LHCN-M2 (cell line): Measurements from ENCODE around the gene CHRNB1. TPM values are rescaled to one million over a fixed set of nuclear protein-coding genes. Genes with fewer than 3 reads are reported as not detected.

Experiments used
- DNase-seq: peaks from one replicate; pipeline ENCODE4 v3.0.0-alpha.2; 2012; ENCODE audit warnings: low read depth
- total RNA-seq: library from RNA; depleted of rRNA; stranded (reverse); fragments of >200 nt; gene quantifications from 2 replicates; pipeline ENCODE4 v1.2.3, GENCODE V29; 2014; rRNA removed

Gene CHRNB1
- total RNA-seq, 1 experiment from 2014 or later, result 60.3 TPM

DNA sequence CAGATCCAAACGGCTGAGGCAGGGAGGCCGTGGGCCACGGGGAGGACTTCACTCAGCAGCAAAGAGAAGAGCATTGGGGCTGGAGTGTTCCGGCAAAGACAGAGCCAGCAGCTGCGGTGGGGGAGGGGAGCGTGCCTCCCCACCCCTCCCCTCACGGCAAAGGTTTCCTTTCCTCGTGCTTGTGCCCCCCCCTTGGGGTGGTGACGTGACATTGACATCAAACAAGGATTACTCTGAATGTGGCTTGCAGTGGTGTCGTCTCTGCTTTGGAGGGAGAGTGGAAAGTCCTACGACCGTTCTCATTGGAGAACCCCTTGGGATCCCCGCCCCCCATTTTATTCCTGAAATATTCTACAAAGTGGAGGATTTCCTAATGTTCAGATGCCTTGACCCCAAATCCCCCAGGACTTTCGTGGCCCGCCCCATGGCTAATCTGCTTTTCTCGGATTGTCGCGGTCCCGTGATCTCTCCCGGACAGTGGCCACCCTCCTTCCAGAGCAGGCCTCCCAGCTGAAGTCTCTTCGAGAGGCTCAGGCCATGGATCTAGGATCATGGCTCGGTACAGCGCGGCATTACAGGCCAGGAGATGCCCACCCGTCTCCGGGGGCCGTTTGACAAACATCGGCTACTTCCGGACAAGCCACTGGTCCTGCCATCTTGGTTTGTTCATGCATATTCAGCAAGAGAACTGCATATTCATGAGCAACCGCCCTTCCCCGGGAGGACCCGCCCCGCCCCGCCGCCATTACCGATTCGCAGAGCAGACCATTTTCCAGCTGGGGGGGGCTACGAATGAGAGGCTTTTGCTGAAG is 38.6 kb downstream of the CHRNB1 start:
- peak; percentile 99 for DNase-seq

DNA sequence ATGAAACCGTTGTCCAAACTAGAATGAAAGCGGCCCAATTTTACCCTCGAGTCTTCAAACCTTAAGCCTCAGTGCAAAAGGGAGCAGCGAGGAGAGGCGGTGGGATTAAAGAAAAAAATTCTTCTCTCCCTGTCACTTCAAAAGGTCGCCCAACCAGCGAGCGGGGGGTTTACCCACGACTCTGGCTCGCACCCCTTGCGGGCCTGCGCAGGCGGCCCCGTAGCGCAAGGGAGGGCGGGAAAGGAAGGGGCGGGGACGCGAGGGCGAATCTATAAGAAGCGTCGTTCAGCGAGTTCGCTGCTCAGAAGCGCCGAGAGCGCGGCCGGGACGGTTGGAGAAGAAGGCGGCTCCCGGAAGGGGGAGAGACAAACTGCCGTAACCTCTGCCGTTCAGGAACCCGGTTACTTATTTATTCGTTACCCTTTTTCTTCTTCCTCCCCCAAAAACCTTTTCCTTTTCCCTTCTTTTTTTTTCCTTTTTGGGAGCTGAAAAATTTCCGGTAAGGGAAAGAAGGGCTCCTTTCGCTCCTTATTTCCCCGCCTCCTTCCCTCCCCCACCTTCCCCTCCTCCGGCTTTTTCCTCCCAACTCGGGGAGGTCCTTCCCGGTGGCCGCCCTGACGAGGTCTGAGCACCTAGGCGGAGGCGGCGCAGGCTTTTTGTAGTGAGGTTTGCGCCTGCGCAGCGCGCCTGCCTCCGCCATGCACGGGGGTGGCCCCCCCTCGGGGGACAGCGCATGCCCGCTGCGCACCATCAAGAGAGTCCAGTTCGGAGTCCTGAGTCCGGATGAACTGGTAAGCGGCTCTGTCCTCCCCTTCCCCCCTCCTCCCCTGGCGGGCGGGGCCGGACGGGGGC is 39.4 kb downstream of the CHRNB1 start, which contains the start of gene POLR2A:
POLR2A (plus strand) TSS at position 300 of the 852 bp plus-strand sequence.
- DNase-seq, result peak; percentile 97

DNA sequence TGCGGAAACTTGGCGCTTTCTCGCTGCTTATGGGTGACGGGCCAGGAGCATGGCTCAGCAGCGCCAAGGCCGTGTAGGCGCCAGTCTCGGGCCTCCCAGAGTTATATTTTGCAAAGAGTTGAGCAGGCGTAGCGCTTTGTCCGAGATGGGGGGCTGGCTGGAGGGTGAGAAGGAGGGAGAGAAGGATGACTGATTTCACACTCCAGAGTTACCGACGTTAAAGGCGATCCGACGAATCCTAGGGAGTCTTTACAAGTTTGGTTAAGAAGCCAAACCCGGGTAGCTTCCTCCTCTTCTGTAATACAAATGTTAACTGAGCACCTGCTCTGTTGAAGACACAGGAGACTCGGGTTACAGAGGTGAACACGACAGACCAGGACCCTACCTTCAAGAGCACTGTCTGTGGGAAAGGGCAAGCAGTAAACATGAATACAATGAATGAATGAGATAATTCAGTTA is 40.1 kb downstream of the CHRNB1 start:
- DNase-seq, result no peak

DNA sequence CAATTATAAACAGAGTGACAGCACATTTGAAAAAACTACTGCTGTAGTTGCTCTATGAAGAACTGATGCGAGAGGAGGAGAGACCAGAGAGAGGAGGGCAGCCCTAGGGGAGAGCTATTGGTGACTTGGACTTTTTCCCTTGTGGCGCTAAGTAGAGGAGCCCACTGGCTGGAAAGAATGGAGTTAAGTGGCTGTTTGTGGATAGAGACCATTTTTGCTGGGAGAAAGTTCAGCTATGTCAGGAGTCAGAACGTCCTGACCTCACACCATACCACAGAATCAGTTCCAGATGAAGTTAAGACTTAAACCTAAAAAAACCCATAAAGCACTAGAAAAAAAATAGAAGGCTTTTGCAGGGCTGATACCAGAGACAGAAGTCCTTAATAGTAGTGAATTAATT is 41.3 kb downstream of the CHRNB1 start:
- no peak for DNase-seq

DNA sequence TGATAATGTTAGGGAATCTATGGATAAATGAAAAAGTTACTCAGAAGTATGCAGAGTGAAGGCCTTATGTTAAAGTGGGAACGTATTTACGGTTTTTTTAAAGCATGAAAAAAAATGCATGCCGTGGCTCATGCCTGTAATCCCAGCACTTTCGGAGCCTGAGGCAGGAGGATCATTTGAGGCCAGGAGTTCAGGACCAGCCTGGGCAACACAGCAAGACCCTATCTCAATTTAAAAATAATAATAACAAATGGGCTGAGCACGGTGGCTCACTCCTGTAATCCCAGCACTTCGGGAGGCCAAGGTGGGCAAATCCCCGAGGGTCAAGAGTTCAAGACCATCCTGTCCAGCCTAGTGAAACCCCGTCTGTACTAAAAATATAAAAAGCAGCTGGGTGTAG is 45.3 kb downstream of the CHRNB1 start:
- no peak for DNase-seq

DNA sequence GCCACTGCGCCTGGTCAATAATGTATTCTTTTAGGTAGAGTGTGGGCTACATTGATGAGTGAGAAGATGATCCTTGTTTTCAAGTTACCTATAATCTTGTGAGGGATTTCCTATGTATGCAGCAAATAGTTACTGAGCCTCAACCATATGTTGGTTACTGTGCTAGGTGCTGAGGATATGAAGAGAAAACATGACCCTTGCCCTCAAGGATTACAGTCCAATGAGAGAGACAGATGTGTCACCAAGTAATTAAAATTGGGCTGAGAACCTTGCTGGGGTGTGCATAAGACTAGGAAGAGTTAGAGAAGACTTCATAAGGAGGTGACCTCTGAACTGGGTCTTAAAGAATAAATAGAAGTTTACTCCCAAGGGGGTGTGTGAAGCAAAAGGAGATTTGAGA is 46.7 kb downstream of the CHRNB1 start:
- peak; percentile 12 for DNase-seq

DNA sequence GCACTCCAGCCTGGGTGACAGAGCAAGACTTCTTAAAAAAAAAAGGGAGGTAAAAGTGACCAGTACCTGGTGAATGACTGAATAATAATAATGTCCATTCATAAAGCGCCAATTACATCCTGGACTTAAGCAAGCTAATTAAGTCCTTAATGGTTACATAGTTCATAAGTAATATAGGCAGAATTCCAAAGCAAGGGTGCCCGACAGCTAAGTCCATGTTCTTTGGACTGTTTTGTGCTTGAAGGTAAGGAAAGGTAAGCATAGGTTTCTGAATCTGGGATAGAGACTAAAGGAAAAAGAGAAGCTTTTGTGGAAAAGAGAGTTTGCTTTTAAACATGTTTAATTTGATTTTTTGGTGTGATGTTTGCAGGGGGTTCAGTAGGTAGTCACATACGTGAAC is 49.1 kb downstream of the CHRNB1 start:
- DNase-seq, result no peak

DNA sequence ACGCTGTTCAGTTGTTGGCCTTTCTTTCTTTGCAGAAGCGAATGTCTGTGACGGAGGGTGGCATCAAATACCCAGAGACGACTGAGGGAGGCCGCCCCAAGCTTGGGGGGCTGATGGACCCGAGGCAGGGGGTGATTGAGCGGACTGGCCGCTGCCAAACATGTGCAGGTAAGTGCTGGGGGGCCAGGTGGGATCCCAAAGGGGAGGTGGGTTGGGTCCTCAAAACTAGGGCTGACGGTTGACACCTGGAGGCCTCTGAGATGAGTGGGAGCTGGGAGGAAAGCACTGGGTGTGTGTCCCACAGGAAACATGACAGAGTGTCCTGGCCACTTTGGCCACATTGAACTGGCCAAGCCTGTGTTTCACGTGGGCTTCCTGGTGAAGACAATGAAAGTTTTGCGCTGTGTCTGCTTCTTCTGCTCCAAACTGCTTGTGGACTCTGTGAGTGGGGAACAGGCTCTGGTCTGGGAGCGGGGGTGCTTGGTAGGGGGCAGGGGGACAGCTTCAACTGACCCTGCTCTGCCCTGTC is 51.1 kb downstream of the CHRNB1 start:
- no peak for DNase-seq

DNA sequence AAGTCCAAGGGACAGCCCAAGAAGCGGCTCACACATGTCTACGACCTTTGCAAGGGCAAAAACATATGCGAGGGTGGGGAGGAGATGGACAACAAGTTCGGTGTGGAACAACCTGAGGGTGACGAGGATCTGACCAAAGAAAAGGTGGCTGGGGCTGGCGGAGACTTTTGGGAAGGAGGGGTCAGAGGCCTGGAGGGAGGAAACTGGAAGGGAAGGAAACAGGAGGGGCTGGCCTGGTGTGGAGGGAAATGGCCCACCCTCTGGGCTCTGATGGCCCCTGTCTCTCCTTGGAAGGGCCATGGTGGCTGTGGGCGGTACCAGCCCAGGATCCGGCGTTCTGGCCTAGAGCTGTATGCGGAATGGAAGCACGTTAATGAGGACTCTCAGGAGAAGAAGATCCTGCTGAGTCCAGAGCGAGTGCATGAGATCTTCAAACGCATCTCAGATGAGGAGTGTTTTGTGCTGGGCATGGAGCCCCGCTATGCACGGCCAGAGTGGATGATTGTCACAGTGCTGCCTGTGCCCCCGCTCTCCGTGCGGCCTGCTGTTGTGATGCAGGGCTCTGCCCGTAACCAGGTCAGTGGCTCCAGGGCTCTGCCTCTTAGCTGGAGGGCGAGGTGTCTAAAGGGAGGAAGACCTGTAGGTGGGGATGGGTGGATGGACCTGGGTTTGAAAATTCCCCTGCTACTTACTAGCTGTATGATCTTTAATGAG is 51.8 kb downstream of the CHRNB1 start:
- DNase-seq, result no peak

DNA sequence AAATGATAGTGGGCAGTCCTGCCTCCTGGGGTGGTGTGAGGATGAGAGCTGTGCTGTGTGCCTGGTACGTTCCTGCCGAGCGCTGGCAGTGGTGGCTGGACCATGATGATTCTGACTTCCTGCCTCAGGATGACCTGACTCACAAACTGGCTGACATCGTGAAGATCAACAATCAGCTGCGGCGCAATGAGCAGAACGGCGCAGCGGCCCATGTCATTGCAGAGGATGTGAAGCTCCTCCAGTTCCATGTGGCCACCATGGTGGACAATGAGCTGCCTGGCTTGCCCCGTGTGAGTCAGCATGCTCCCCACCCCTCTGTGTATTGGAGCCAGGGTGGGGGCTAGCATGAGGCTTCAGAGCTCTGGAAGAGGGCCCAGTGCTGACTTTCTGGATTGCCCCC is 52.4 kb downstream of the CHRNB1 start:
- DNase-seq, result no peak

DNA sequence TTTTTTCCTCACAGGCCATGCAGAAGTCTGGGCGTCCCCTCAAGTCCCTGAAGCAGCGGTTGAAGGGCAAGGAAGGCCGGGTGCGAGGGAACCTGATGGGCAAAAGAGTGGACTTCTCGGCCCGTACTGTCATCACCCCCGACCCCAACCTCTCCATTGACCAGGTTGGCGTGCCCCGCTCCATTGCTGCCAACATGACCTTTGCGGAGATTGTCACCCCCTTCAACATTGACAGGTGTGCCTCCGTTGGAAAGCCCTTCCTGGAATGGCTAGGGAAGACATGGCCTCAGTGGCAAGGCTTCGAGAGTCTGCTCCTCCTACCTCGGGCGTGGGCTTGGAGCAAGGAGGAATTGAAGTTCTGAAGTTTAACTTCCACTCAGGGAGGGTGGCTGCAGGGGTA is 52.8 kb downstream of the CHRNB1 start:
- DNase-seq, result no peak

DNA sequence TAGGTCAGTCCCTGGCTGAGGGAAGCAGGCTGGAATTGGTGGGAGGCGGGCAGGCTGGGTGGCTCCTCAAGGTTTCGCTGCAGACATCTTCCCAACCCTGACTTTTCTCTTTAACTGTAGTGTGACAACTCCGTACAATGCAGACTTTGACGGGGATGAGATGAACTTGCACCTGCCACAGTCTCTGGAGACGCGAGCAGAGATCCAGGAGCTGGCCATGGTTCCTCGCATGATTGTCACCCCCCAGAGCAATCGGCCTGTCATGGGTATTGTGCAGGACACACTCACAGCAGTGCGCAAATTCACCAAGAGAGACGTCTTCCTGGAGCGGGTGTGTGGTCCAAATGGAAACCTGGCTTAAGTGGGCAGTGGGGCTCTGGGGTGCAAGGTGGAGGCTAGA is 54.3 kb downstream of the CHRNB1 start:
- no peak for DNase-seq

DNA sequence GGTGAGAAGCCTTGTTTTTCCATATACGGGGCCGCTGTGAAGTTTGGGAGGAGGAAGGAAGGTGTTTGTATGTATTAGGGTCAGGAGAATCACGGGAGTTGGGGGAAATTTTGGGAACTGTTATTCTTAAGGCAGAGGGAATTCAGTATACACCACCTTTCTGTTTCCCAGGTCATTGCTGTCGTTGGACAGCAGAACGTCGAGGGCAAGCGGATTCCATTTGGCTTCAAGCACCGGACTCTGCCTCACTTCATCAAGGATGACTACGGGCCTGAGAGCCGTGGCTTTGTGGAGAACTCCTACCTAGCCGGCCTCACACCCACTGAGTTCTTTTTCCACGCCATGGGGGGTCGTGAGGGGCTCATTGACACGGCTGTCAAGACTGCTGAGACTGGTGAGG is 56.9 kb downstream of the CHRNB1 start:
- no peak for DNase-seq

DNA sequence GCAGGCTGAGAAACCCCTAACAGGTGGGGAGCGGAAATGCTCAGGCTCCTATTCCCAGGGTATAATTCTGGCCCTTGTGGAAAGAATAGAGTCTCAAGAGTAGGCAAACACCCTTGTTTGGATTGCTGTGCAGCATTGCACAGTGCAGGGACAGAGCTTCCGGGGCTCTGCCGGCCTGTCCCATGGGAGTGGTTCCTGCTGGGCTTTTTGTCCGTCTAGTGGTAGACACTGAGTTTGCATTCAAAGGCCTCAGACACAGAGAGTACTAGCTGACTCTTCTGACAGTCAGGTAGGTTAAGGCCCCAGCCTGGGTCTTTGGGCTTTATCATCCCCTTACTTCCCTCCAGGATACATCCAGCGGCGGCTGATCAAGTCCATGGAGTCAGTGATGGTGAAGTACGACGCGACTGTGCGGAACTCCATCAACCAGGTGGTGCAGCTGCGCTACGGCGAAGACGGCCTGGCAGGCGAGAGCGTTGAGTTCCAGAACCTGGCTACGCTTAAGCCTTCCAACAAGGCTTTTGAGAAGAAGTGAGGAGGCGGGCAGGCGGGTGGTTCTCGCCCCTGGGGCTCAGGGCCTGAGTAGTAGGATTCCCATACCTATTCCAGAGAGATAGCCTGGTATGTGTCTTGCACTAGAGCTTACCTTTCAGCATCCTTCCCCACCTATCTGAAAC is 57.4 kb downstream of the CHRNB1 start:
- no peak for DNase-seq

DNA sequence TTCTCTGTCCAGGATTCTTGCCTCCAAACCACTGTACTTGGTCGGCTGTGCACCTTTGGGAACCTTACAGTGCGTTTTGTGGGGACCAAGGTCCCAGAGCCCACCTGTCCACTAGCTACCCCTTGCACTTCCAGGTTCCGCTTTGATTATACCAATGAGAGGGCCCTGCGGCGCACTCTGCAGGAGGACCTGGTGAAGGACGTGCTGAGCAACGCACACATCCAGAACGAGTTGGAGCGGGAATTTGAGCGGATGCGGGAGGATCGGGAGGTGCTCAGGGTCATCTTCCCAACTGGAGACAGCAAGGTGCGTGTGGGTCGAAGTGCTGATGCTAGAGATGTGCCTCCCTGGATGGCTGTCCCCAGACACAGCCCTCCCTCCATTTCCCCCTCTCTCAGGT is 58.1 kb downstream of the CHRNB1 start:
- DNase-seq, result no peak

DNA sequence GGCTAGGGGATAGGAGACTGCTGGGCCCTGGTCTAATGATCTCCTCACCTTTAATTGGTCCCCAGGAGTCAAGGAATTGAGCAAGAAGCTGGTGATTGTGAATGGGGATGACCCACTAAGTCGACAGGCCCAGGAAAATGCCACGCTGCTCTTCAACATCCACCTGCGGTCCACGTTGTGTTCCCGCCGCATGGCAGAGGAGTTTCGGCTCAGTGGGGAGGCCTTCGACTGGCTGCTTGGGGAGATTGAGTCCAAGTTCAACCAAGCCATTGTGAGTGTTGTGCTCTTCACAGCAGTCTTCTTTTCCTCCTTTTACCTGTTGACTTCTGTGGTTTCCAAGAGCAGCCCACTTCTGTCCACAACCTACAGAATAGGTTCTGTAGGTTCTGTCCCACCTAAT is 58.7 kb downstream of the CHRNB1 start:
- no peak for DNase-seq

Other genes starting within 250 kb of the CHRNB1 start
- 16.6 and 17.3 TPM in 2 replicates for gene DLG4, start 225.2 kb upstream of the CHRNB1 start, total RNA-seq
- 485 and 564 TPM in 2 replicates for gene ACADVL, start 225.1 kb upstream of the CHRNB1 start, total RNA-seq
- gene DVL2, start 210.5 kb upstream of the CHRNB1 start, total RNA-seq, result 64.8 and 71.4 TPM in 2 replicates
- gene PHF23, start 205.6 kb upstream of the CHRNB1 start, total RNA-seq, result 54.7 and 56.4 TPM in 2 replicates
- gene GABARAP, start 202.6 kb upstream of the CHRNB1 start, total RNA-seq, result 161 and 171 TPM in 2 replicates
- 59.1 and 65.5 TPM in 2 replicates for gene CTDNEP1, start 193.3 kb upstream of the CHRNB1 start, total RNA-seq
- 52.6 and 58.2 TPM in 2 replicates for gene ELP5, start 192.8 kb upstream of the CHRNB1 start, total RNA-seq
- gene CLDN7, start 182.6 kb upstream of the CHRNB1 start, total RNA-seq, result not detected in 2 replicates
- 0.11 TPM in 1 of 2 replicates, not detected in the other for gene SLC2A4, start 163.3 kb upstream of the CHRNB1 start, total RNA-seq
- gene YBX2, start 150.4 kb upstream of the CHRNB1 start, total RNA-seq, result not detected in 2 replicates
- gene EIF5A, start 137.4 kb upstream of the CHRNB1 start, total RNA-seq, result 968 and 1,043 TPM in 2 replicates
- gene GPS2, start 129.7 kb upstream of the CHRNB1 start, total RNA-seq, result 98.7 and 119 TPM in 2 replicates
- gene NEURL4, start 115.7 kb upstream of the CHRNB1 start, total RNA-seq, result 15.1 and 15.7 TPM in 2 replicates
- gene ACAP1, start 108.5 kb upstream of the CHRNB1 start, total RNA-seq, result 1.5 TPM in 1 of 2 replicates, not detected in the other
- gene KCTD11, start 92.9 kb upstream of the CHRNB1 start, total RNA-seq, result 8.3 and 9.0 TPM in 2 replicates
- gene TMEM95, start 89.9 kb upstream of the CHRNB1 start, total RNA-seq, result not detected in 2 replicates
- 0.06 TPM in 1 of 2 replicates, not detected in the other for gene TNK1, start 64.0 kb upstream of the CHRNB1 start, total RNA-seq
- 38.1 and 54.4 TPM in 2 replicates for gene PLSCR3, start 50.5 kb upstream of the CHRNB1 start, total RNA-seq
- 65.1 and 88.9 TPM in 2 replicates for gene TMEM256, start 41.0 kb upstream of the CHRNB1 start, total RNA-seq
- 7.6 and 8.3 TPM in 2 replicates for gene NLGN2, start 37.2 kb upstream of the CHRNB1 start, total RNA-seq
- not detected in 2 replicates for gene SPEM1, start 24.7 kb upstream of the CHRNB1 start, total RNA-seq
- not detected in 2 replicates for gene SPEM2, start 19.4 kb upstream of the CHRNB1 start, total RNA-seq
- not detected in 2 replicates for gene SPEM3, start 16.2 kb upstream of the CHRNB1 start, total RNA-seq
- gene TMEM102, start 9.6 kb upstream of the CHRNB1 start, total RNA-seq, result 0.75 and 0.90 TPM in 2 replicates
- gene FGF11, start 5.5 kb upstream of the CHRNB1 start, total RNA-seq, result 23.4 and 23.8 TPM in 2 replicates
- gene ZBTB4, start 34.6 kb downstream of the CHRNB1 start, total RNA-seq, result 25.3 and 27.8 TPM in 2 replicates
- not detected in 2 replicates for gene SLC35G6, start 36.4 kb downstream of the CHRNB1 start, total RNA-seq
- gene POLR2A, start 39.3 kb downstream of the CHRNB1 start, total RNA-seq, result 63.7 and 81.4 TPM in 2 replicates
- 14.8 and 20.7 TPM in 2 replicates for gene TNFSF12, start 104.0 kb downstream of the CHRNB1 start, total RNA-seq
- gene TNFSF13, start 113.7 kb downstream of the CHRNB1 start, total RNA-seq, result not detected in 2 replicates
- 108 and 131 TPM in 2 replicates for gene SENP3, start 116.9 kb downstream of the CHRNB1 start, total RNA-seq
- gene CD68, start 134.6 kb downstream of the CHRNB1 start, total RNA-seq, result 48.2 and 56.4 TPM in 2 replicates
- gene MPDU1, start 138.8 kb downstream of the CHRNB1 start, total RNA-seq, result 371 and 379 TPM in 2 replicates
- gene SOX15, start 145.0 kb downstream of the CHRNB1 start, total RNA-seq, result 0.96 and 2.0 TPM in 2 replicates
- gene FXR2, start 169.8 kb downstream of the CHRNB1 start, total RNA-seq, result 49.4 and 51.8 TPM in 2 replicates
- gene SAT2, start 182.8 kb downstream of the CHRNB1 start, total RNA-seq, result 37.8 and 48.0 TPM in 2 replicates
- gene SHBG, start 185.1 kb downstream of the CHRNB1 start, total RNA-seq, result 0.23 TPM in 1 of 2 replicates, not detected in the other
- gene ATP1B2, start 205.9 kb downstream of the CHRNB1 start, total RNA-seq, result not detected in 2 replicates
- 34.8 and 35.5 TPM in 2 replicates for gene TP53, start 242.4 kb downstream of the CHRNB1 start, total RNA-seq
- 18.2 and 20.0 TPM in 2 replicates for gene WRAP53, start 243.4 kb downstream of the CHRNB1 start, total RNA-seq